Astrocyte of the cerebellum (primary cell): Measurements from ENCODE around the gene ACRBP.

Experiments
- DNase-seq: peaks from one replicate; pipeline ENCODE4 v3.0.0-alpha.2; 2011; ENCODE audit warnings: low read depth
- H3K4me3 ChIP-seq: 2 replicates; pipeline ENCODE4 v1.5.1; 2011; ENCODE audit warnings: mild to moderate bottlenecking, low read depth, low read length, moderate library complexity
- in situ Hi-C: cut with HindIII; loops from 2 replicates; pipeline ENCODE4 v1.10.0; 2017; ENCODE audit warnings: low sequenced_read_pairs
- TF ChIP-seq, protein P1 (sequence below): IDR thresholded peaks from 2 replicates; pipeline ENCODE4 v1.5.1; 2012; ENCODE audit warnings: low read length, low read depth, moderate library complexity, mild to moderate bottlenecking; ENCODE audit errors: missing control alignments

The ACRBP gene

DNA sequence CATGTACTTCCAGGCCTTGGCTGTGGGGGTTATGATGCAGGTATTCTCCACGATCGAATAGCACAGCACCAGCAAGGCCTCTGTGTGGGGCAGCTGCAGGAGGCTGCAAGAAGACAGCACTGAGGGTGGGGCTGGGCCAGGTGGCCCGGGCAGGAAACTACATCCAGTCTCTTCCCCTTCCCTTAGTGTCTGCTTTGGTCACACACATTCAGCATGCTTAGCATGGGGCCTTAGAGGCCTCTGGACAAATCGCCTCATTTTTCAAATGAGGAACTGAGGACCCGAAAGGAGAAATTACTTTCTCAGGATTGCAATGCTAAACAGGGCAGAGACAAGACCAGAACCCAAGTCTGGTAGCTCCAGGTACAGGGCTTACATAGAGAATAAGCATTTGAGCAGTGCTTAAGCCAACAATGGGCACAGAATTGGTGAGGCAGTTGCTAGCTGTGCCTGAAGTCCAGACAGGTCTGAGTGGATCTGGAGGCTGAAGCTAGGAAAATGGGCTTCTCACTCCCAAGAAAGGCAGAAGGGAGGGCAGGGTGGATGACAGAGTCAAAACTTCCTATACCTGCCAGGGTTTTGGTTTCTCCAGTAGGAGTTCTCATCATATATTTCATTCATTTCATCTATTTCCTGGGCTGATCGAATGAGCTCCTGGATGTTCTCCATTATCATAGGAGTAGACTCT, 3.5 kb downstream of the ACRBP start:
- TF ChIP-seq, protein P1, sequence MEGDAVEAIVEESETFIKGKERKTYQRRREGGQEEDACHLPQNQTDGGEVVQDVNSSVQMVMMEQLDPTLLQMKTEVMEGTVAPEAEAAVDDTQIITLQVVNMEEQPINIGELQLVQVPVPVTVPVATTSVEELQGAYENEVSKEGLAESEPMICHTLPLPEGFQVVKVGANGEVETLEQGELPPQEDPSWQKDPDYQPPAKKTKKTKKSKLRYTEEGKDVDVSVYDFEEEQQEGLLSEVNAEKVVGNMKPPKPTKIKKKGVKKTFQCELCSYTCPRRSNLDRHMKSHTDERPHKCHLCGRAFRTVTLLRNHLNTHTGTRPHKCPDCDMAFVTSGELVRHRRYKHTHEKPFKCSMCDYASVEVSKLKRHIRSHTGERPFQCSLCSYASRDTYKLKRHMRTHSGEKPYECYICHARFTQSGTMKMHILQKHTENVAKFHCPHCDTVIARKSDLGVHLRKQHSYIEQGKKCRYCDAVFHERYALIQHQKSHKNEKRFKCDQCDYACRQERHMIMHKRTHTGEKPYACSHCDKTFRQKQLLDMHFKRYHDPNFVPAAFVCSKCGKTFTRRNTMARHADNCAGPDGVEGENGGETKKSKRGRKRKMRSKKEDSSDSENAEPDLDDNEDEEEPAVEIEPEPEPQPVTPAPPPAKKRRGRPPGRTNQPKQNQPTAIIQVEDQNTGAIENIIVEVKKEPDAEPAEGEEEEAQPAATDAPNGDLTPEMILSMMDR = no peak
- no peak for DNase-seq
- in situ Hi-C loops = no loop called here
- H3K4me3 ChIP-seq = no peak overlapping the region

DNA sequence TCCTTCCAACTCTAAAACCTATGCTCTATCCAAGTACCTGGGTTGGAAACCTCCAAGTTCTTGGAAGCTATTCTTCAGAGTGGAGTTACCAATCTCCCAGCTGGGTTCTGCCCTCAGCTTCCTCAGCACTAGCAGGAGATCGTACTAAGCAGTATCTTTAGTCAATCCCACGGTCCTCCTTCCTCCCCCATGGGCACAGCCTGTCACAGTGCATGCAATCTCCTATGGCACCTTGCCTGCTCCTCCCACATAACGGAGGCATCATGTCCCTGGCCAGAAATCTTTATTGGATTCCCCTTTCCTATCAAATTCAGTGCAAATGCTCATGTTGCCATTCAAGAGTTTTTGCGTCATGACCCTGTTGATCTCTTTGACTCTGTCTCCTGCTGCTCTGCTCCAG, 6.1 kb downstream of the ACRBP start:
- in situ Hi-C loops = no loop called here

DNA sequence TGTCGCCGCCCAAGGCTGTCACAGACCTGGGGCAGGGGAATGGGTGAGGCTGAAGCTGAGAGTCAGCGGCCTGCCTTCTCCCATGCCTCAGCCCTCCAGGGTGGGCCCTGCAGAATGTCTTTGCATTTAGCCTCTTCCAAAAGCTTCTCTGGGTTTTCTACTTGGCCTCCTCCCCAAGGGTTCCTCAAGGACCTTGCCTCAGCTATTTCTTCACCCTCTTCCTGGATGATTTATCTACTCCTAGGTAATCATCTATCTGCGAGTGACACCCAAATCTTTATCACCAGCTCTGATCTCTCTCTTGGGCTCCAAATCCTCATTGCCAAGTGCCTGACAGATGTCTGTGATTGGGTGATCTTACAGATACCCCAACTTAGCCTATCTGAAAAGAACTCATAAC, 6.7 kb downstream of the ACRBP start:
- no peak for DNase-seq
- TF ChIP-seq, protein P1 = no peak
- no peak overlapping the region for H3K4me3 ChIP-seq
- in situ Hi-C loops = no loop called here

More for the DNA sequence above, 6.1 kb downstream of the ACRBP start:
- no peak for DNase-seq
- TF ChIP-seq, protein P1 = no peak
- no peak overlapping the region for H3K4me3 ChIP-seq

DNA sequence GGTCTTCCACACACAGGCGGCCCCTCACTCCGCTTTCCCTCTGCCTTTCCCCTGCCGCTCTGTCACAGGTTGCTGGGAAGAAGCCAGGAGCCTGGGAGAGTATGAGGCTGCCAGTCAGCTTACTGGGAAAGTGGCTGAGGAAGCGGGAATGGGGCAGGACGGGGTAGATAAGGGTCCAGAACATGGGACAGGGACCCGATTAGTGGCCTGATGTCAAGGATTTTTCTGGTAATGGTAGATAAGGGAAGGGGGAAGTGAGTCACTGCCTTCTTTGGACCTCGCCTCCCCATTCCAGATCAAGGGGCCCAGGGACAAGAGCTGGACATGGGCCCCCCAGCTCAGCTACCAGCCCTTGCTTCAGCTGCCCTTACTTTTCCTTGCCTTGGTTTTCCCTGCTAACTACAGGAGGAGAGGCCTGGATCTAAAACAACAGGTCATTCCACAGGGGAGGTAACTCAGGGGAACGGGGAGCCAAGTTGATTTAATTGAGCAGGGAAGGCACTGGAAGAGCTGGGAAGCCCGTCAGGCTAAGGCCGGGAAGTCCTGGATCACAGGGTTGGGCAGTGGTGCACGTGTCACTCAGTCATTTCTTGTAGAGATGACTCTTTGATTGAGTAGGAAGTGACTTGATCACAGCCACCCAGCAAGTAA, 8.0 kb downstream of the ACRBP start:
- DNase-seq = no peak
- no peak overlapping the region for H3K4me3 ChIP-seq
- TF ChIP-seq, protein P1 = no peak
- in situ Hi-C loops = loop anchor here (10.0 kb wide), 1 partner anchor 156 kb away; no protein-coding TSS in a partner anchor

DNA sequence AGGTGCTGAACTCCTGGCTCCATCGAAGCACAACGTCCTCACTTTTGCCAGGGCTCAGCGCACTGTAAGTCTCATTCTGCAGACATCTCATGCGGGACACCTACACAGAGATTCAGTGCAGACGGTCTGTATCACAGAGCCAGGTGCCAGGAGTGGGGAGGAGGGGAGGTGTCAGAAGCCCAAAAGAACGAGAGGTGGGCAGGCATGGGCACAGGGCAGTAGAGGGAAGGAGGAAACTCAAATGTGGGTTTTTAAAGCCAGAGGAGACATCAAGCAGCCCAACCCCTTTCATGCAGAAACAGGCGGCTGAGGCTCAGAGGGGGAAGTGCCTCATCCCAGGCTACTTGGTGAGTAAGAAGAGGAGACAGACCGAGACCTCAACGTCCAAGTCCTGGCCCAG, 8.9 kb downstream of the ACRBP start:
- TF ChIP-seq, protein P1 = no peak
- in situ Hi-C loops = loop anchor here (10.0 kb wide), 1 partner anchor 156 kb away; no protein-coding TSS in a partner anchor
- no peak for DNase-seq
- H3K4me3 ChIP-seq = no peak overlapping the region

DNA sequence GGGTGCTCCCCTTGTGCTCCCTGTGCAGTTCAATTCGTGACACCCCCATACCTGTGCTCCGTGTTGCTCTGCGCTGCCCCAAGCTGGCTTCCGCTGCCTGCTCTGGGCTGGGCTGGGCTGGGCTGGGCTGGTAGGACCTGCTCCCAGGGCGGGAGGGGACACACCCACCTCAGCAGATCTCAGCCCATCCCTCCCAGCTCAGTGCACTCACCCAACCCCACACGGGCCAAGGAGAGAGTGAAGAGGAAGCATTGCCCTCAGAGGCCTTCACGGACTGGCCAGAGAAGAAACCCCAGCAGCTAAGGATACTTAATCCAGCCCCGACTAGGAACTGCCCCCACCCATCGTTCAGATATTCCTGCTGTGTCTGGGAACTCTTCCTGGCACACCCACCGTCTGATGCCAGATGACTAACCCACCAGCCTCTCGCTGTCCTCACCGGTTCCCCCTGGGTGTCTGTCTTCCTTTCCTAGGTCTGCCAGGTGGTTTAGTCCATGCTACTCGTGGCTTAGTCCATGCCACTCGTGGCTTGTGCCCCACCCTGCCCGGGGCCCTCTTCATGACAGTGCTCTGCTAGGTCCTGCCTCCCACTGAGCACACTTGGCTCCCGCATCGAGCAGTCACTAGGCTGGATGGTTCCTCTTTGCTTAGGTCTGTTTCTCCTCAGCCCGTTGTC, 11.2 kb downstream of the ACRBP start, which contains the start of gene LPAR5:
LPAR5 (minus strand) TSS at position 104 of the 676 bp plus-strand sequence. CDS start 14,711 bp downstream, outside the sequence.
- DNase-seq = no peak
- in situ Hi-C loops = loop anchor here (10.0 kb wide), 1 partner anchor 159 kb away; no protein-coding TSS in a partner anchor
- no peak within 1 kb of the TSS for H3K4me3 ChIP-seq
- TF ChIP-seq, protein P1 = no peak
